H54 (cell line): ENCODE data around the gene SLC29A4.
"Not testable (repeated sequence)": the region's sequence is repeated elsewhere in the genome, so short reads cannot be mapped to it uniquely, and the experiment has no call there.

Experiments used
- DNase-seq: peaks from one replicate; pipeline ENCODE4 v3.0.0; 2011; ENCODE audit warnings: low spot score, mixed read lengths; ENCODE audit not compliant: insufficient read length
- FAIRE-seq: peaks from 3 replicates; lab custom pipeline; 2011; peaks lifted over from hg19 to GRCh38; lab: Jason Lieb, UNC
- POLR2A ChIP-seq: IDR thresholded peaks from 2 replicates; pipeline ENCODE4 v1.6.1; 2011; ENCODE audit warnings: low read depth, mild to moderate bottlenecking, low read length

The SLC29A4 gene

GRCh38 chr7:5296611-5297226 is 14.0 kb downstream of the SLC29A4 start:
- FAIRE-seq (no peak), DNase-seq (no peak)
- TF ChIP-seq POLR2A = no peak

DNA sequence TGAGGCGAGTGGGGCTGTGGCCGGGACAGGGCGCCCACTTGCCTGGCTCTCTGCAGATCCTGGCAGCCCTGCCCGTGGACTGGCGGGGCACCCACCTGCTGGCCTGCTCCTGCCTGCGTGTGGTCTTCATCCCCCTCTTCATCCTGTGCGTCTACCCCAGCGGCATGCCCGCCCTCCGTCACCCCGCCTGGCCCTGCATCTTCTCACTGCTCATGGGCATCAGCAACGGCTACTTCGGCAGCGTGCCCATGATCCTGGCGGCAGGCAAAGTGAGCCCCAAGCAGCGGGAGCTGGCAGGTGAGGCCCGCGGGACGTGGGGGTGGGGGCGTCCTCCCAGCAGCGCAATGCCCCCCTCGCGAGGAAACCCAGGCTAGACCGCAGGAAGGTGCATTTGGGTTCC is 17.6 kb downstream of the SLC29A4 start:
- no peak for FAIRE-seq
- TF ChIP-seq POLR2A = no peak
- no peak for DNase-seq

- FAIRE-seq = no peak
These were observed 19.8 kb downstream of the SLC29A4 start for GRCh38 chr7:5302577-5302976.

GRCh38 chr7:5303061-5303460 is 20.3 kb downstream of the SLC29A4 start:
- FAIRE-seq = no peak
- no peak for TF ChIP-seq POLR2A
- DNase-seq = no peak

More at GRCh38 chr7:5302577-5302976, 19.8 kb downstream of the SLC29A4 start:
- TF ChIP-seq POLR2A = no peak
- no peak for DNase-seq

DNA sequence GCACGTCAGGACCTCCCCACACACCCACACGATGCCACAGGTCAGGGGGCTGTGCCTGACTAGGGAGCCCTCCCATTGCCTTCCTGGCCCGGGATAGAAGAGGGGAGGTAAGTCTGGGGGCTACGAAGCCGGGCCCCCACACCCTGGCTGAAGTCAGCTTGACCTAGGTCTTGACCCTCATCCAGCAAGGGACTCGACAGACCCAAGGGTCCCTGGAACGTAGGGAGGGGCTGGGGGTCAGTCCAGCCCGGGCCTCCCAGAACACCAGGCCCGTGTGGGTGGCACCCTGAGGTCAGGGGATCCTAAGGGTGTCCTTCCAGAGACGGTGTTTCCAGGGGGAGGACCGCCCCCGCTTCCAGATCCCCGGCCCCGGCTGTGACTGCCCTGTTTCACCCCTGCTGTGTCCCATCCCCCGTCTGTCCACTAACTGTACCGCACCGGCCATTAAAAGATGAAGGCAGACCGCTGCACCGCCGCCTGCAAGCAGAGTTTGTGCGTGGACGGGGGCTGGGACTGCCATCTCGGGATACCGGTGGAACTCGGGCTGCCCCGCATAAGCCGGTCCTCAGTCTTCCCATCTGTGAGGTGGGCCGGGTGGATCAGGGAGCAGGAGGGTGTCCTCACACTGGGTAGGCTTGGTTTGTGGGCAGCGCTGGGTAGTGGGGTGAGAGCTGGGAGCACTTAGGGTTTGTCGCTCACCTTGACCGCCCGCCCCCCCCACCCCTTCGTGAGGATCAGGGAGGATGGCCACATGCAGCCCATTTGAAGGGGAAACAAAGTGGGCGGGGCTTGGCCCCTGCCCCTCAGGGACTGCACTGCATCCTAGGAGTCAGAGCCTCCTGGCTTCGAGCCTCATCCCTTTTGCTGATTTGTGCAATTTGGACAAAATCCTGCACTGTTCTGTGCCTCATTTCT is 21.1 kb downstream of the SLC29A4 start:
- FAIRE-seq (no peak), DNase-seq (no peak)
- TF ChIP-seq POLR2A = no peak

- not testable (repeated sequence) for FAIRE-seq, DNase-seq
These were observed 22.3 kb downstream of the SLC29A4 start for GRCh38 chr7:5305050-5305449.

GRCh38 chr7:5307221-5308142 is 24.7 kb downstream of the SLC29A4 start:
- DNase-seq = not testable (repeated sequence)

DNA sequence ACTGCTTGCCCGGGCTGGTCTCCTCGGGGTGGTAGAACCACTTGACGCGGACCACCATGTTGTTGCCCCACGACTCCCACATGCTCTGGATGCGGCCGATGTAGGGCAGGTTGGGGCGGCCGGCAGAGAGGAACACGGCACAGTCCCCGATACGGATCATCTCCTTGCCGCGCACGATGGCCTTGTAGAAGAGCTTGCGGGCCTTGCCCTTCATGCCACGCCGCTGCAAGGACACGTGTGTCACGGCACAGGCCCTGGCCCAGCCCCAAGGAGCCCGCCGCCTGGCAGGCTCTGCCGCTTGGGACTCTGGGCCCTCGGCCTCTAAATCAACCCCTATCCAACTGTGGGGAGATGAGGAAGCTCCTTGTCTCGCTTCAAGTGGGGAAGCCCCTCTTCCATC is 26.4 kb downstream of the SLC29A4 start:
- FAIRE-seq = no peak
- no peak for TF ChIP-seq POLR2A
- DNase-seq = no peak

More at GRCh38 chr7:5307221-5308142, 24.7 kb downstream of the SLC29A4 start:
- not testable (repeated sequence) for FAIRE-seq

GRCh38 chr7:5310822-5311405 is 28.2 kb downstream of the SLC29A4 start:
- 0 out of 2 replicates have a peak, but pooled peaks have one; percentile 9 for TF ChIP-seq POLR2A
- FAIRE-seq = no peak
- no peak for DNase-seq

GRCh38 chr7:5312276-5313070 is 29.7 kb downstream of the SLC29A4 start:
- DNase-seq, FAIRE-seq: not testable (repeated sequence)

DNA sequence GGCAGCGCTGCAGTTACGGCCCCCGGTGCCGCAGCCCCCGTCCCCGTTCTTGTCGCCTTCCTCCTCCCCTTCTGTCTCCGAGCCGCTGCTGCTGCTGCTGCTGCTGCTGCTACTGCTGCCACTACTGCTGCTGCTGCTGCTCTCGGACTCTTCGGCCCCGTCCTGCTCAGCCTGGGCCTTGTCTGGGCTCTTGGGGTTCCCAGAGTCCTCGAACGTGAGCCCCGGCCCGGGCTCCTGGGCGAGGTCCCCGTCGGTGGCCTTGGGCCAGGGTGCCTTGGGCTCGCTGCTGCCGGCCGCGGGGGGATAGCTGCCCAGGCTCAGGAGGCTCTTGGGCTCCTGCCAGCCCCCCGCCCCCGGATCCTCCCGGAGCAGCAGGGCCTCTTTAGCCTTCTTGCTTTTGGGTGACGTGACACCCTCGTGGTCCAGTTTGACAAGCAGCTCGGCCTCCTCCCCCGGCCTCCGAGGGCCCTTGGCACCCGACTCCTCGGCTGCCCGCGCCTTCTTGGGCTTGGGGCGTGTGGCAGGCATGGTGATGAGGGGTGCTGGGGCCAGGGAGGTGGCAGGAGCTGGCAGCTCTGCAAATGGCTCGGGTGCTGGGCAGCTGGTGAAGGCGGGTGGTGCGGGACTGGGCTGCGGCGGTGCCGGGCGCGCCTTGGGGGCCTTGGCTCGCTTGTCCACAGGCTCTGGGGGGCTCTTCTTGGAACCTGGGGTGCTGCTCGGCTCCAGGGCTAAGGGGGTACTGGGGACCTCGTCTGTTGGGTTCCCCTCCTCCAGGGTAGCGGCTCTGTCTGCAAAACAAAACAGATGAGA is 30.5 kb downstream of the SLC29A4 start:
- FAIRE-seq, DNase-seq: not testable (repeated sequence)

- FAIRE-seq (no peak), DNase-seq (no peak)
- no peak for TF ChIP-seq POLR2A
These were observed 32.1 kb downstream of the SLC29A4 start for GRCh38 chr7:5314864-5315263.
